Measurements from ENCODE around the gene KIAA1217. TPM values are rescaled to one million over a fixed set of nuclear protein-coding genes. Genes with fewer than 3 reads are reported as not detected.
A peak's percentile ranks its signal among the peaks of the same experiment; 100 is the strongest.

KIAA1217 gene
- total RNA-seq, 1 donor from 2014 or later: 121 TPM

GRCh38 chr10:24385776-24386175, 176.8 kb downstream of the KIAA1217 start:
- Mint-ChIP-seq H3K27me3 (no peaks in the 10 kb centered on the region), H3K4me1 (ENCODE audit: low read depth) (peaks cover 45% of the 10 kb centered on the region), H3K9me3 (ENCODE audit: low read depth) (no peaks in the 10 kb centered on the region), H3K27ac (peak overlapping the region; percentile 88), H3K36me3 (ENCODE audit: insufficient read depth) (peaks cover 31% of the 10 kb centered on the region), H3K4me3 (ENCODE audit: low read depth) (no peak overlapping the region)
- TF ChIP-seq, protein P1, sequence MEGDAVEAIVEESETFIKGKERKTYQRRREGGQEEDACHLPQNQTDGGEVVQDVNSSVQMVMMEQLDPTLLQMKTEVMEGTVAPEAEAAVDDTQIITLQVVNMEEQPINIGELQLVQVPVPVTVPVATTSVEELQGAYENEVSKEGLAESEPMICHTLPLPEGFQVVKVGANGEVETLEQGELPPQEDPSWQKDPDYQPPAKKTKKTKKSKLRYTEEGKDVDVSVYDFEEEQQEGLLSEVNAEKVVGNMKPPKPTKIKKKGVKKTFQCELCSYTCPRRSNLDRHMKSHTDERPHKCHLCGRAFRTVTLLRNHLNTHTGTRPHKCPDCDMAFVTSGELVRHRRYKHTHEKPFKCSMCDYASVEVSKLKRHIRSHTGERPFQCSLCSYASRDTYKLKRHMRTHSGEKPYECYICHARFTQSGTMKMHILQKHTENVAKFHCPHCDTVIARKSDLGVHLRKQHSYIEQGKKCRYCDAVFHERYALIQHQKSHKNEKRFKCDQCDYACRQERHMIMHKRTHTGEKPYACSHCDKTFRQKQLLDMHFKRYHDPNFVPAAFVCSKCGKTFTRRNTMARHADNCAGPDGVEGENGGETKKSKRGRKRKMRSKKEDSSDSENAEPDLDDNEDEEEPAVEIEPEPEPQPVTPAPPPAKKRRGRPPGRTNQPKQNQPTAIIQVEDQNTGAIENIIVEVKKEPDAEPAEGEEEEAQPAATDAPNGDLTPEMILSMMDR (IDR thresholded peaks at IDR 0.05; ENCODE audit: unreplicated experiment): no peak
- DNase-seq (ENCODE audit: low spot score, unreplicated experiment): no peak

DNA sequence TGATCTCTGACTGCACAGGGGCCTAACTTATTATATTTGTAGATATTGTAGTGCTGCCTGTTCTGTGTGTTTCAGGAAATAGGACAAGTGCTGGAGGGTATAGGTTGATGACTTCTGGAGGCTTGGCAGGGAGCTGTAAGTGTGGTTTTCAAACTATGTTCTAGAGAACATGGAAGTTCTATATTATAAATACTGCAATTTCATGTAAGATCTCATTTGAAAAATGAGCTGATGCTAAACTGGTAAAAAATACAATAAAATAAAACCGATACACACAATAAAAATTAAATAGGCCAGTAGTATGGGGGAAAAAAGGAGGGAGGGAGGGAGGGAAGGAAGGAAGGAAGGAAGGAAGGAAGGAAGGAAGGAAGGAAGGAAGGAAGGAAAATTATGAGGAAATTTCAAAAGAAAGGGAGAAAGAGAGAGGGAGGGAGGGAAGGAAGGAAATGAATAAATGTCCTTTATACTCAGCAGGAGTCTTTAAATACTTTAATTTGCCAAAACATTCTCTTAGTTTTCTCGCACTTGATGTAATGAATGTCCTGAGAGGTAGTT, 181.3 kb downstream of the KIAA1217 start:
- no peak overlapping the region for H3K27ac Mint-ChIP-seq
- peaks cover 11% of the 10 kb centered on the region for H3K4me1 Mint-ChIP-seq (ENCODE audit: low read depth)
- H3K9me3 Mint-ChIP-seq (ENCODE audit: low read depth): no peaks in the 10 kb centered on the region
- H3K4me3 Mint-ChIP-seq (ENCODE audit: low read depth): no peak overlapping the region
- no peaks in the 10 kb centered on the region for H3K27me3 Mint-ChIP-seq
- DNase-seq (ENCODE audit: low spot score, unreplicated experiment): no peak
- TF ChIP-seq, protein P1 (IDR thresholded peaks at IDR 0.05; ENCODE audit: unreplicated experiment): no peak
- peaks cover 35% of the 10 kb centered on the region for H3K36me3 Mint-ChIP-seq (ENCODE audit: insufficient read depth)

DNA sequence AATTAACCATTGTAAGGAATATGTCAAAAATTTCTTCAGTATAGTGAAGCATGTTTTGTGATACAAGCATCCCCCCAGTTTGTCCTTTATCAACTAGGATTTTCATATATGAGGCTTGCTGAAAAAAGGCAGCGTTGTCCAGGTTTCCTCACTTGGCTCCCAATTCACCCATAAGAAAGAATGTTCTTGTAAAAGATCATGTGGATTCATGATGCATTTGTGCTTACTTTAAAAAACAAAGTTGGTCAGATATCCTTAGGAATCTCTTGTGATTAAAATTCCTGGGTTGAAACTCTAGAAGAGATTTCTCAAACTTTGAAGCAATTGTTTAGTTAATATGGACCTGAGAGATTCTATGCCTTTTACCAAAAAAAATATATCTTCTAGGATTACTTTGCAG, 181.8 kb downstream of the KIAA1217 start:
- H3K4me3 Mint-ChIP-seq (ENCODE audit: low read depth): no peak overlapping the region
- H3K27ac Mint-ChIP-seq: no peak overlapping the region
- TF ChIP-seq, protein P1 (IDR thresholded peaks at IDR 0.05; ENCODE audit: unreplicated experiment): no peak
- peaks cover 6% of the 10 kb centered on the region for H3K4me1 Mint-ChIP-seq (ENCODE audit: low read depth)
- H3K27me3 Mint-ChIP-seq: no peaks in the 10 kb centered on the region
- no peaks in the 10 kb centered on the region for H3K9me3 Mint-ChIP-seq (ENCODE audit: low read depth)
- peaks cover 34% of the 10 kb centered on the region for H3K36me3 Mint-ChIP-seq (ENCODE audit: insufficient read depth)
- no peak for DNase-seq (ENCODE audit: low spot score, unreplicated experiment)

GRCh38 chr10:24393201-24393600, 184.3 kb downstream of the KIAA1217 start:
- TF ChIP-seq, protein P1 (IDR thresholded peaks at IDR 0.05; ENCODE audit: unreplicated experiment): no peak
- H3K36me3 Mint-ChIP-seq (ENCODE audit: insufficient read depth): peaks cover 24% of the 10 kb centered on the region
- H3K27ac Mint-ChIP-seq: no peak overlapping the region
- no peaks in the 10 kb centered on the region for H3K9me3 Mint-ChIP-seq (ENCODE audit: low read depth)
- H3K4me3 Mint-ChIP-seq (ENCODE audit: low read depth): no peak overlapping the region
- H3K4me1 Mint-ChIP-seq (ENCODE audit: low read depth): no peaks in the 10 kb centered on the region
- no peaks in the 10 kb centered on the region for H3K27me3 Mint-ChIP-seq
- no peak for DNase-seq (ENCODE audit: low spot score, unreplicated experiment)

DNA sequence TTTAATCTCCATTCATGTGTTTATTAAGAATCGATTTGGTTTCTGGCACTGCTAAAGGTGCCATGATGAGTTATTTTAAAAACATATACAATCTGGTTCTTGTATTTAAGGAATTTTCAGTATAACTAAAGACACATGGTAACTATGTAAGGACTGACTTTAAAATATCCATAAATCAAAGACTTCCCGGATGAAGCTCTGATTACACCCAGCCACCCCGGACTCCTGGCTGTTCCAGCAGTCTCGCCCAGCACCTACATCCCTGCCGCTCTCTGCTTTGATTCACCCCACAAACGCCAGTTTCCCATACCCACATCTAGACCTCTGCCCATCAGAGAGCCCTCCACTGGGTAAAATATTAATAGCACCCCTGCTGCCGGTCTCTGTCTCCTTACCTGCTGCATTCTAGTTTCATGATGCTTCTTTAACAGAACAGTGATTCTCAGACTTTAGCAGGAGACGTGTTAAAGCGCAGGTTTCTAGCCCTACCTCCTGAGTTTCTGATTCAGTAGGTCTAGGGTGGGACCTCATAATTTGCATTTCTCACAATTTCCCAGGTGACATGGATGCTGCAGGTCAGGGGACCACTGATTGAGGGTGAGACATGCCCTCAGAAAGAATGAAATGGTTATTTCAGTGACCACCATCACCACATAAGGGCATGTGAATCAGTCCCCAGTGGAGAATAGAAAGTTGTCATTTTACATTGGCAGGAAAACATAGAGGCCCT, 185.7 kb downstream of the KIAA1217 start:
- DNase-seq (ENCODE audit: low spot score, unreplicated experiment): no peak
- H3K9me3 Mint-ChIP-seq (ENCODE audit: low read depth): no peaks in the 10 kb centered on the region
- TF ChIP-seq, protein P1 (IDR thresholded peaks at IDR 0.05; ENCODE audit: unreplicated experiment): no peak
- no peaks in the 10 kb centered on the region for H3K4me1 Mint-ChIP-seq (ENCODE audit: low read depth)
- H3K36me3 Mint-ChIP-seq (ENCODE audit: insufficient read depth): peaks cover 20% of the 10 kb centered on the region
- H3K27me3 Mint-ChIP-seq: no peaks in the 10 kb centered on the region
- no peak overlapping the region for H3K4me3 Mint-ChIP-seq (ENCODE audit: low read depth)
- no peak overlapping the region for H3K27ac Mint-ChIP-seq

Measured in progenitor cell of endocrine pancreas (in vitro differentiated cells).